ENCODE measurements around the gene STARD5.
"Not testable (repeated sequence)": the region's sequence is repeated elsewhere in the genome, so short reads cannot be mapped to it uniquely, and the experiment has no call there.

STARD5 gene

GRCh38 chr15:81323944-81324881 lies at the start of gene STARD5:
Gene STARD5 (minus strand): TSS chr15:81324141. CDS start chr15:81324099, 42 bp downstream.
- H3K4me3 ChIP-seq = peak within 1 kb of the TSS; percentile 61 to 87 (median 74)
- peak within 1 kb of the TSS; percentile 48 to 89 (median 79) for H3K27ac ChIP-seq

- Histone ChIP-seq H3K4me3 (no peak overlapping the region), H3K27ac (no peak overlapping the region)
Observed at GRCh38 chr15:81373176-81373575, 49.2 kb upstream of the STARD5 start.

GRCh38 chr15:81372575-81372974 lies 48.6 kb upstream of the STARD5 start:
- H3K4me3 ChIP-seq = no peak overlapping the region
- no peak overlapping the region for H3K27ac ChIP-seq

GRCh38 chr15:81363718-81364500 lies 40.0 kb upstream of the STARD5 start:
- Histone ChIP-seq H3K4me3 (no peak overlapping the region), H3K27ac (no peak overlapping the region)

GRCh38 chr15:81363276-81363675 lies 39.3 kb upstream of the STARD5 start:
- H3K4me3 ChIP-seq = no peak overlapping the region
- H3K27ac ChIP-seq = no peak overlapping the region

- Histone ChIP-seq H3K4me3 (no peak overlapping the region), H3K27ac (no peak overlapping the region)
Observed at GRCh38 chr15:81362790-81363189, 38.8 kb upstream of the STARD5 start.

- Histone ChIP-seq H3K4me3 (no peak overlapping the region), H3K27ac (no peak overlapping the region)
Observed at GRCh38 chr15:81361891-81362290, 38.0 kb upstream of the STARD5 start.

GRCh38 chr15:81360491-81360890 lies 36.5 kb upstream of the STARD5 start:
- H3K27ac ChIP-seq = no peak overlapping the region
- no peak overlapping the region for H3K4me3 ChIP-seq

- H3K4me3 ChIP-seq = no peak overlapping the region
- H3K27ac ChIP-seq = no peak overlapping the region
Observed at GRCh38 chr15:81358248-81358647, 34.3 kb upstream of the STARD5 start.

GRCh38 chr15:81357180-81357686 lies 33.3 kb upstream of the STARD5 start:
- H3K4me3 ChIP-seq = no peak overlapping the region
- no peak overlapping the region for H3K27ac ChIP-seq

- no peak overlapping the region for H3K4me3 ChIP-seq
Observed at GRCh38 chr15:81356252-81356651, 32.3 kb upstream of the STARD5 start.

GRCh38 chr15:81351651-81352050 lies 27.7 kb upstream of the STARD5 start:
- Histone ChIP-seq H3K27ac (no peak overlapping the region), H3K4me3 (no peak overlapping the region)

More at GRCh38 chr15:81356252-81356651, 32.3 kb upstream of the STARD5 start:
- no peak overlapping the region for H3K27ac ChIP-seq

GRCh38 chr15:81349271-81349670 lies 25.3 kb upstream of the STARD5 start:
- no peak overlapping the region for H3K4me3 ChIP-seq
- H3K27ac ChIP-seq = no peak overlapping the region

GRCh38 chr15:81348691-81349090 lies 24.8 kb upstream of the STARD5 start:
- not testable (repeated sequence) for H3K4me3 ChIP-seq, H3K27ac ChIP-seq

GRCh38 chr15:81347910-81348309 lies 24.0 kb upstream of the STARD5 start:
- no peak overlapping the region for H3K27ac ChIP-seq
- H3K4me3 ChIP-seq = no peak overlapping the region

GRCh38 chr15:81346611-81347010 lies 22.7 kb upstream of the STARD5 start:
- H3K4me3 ChIP-seq = no peak overlapping the region

GRCh38 chr15:81343371-81343770 lies 19.4 kb upstream of the STARD5 start:
- Histone ChIP-seq H3K4me3 (no peak overlapping the region), H3K27ac (no peak overlapping the region)

More at GRCh38 chr15:81346611-81347010, 22.7 kb upstream of the STARD5 start:
- no peak overlapping the region for H3K27ac ChIP-seq

GRCh38 chr15:81341351-81341750 lies 17.4 kb upstream of the STARD5 start:
- Histone ChIP-seq H3K4me3 (no peak overlapping the region), H3K27ac (no peak overlapping the region)

GRCh38 chr15:81339851-81340250 lies 15.9 kb upstream of the STARD5 start:
- Histone ChIP-seq H3K4me3 (no peak overlapping the region), H3K27ac (no peak overlapping the region)

GRCh38 chr15:81339321-81339720 lies 15.4 kb upstream of the STARD5 start:
- no peak overlapping the region for H3K4me3 ChIP-seq
- no peak overlapping the region for H3K27ac ChIP-seq

All from skin epidermis (tissue), 12 donors.